GM10266 (cell line): Measurements from ENCODE around the gene NT5DC4.

Experiments
- DNase-seq: peaks from one replicate; pipeline ENCODE4 v3.0.0; 2012; ENCODE audit errors: extremely low spot score
- TF ChIP-seq, protein P1 (sequence below): IDR thresholded peaks from 2 replicates; pipeline ENCODE4 v1.5.1; 2012; ENCODE audit warnings: mild to moderate bottlenecking, low read depth; ENCODE audit not compliant: control insufficient read depth, insufficient read depth; ENCODE audit errors: missing control alignments

NT5DC4 gene

DNA sequence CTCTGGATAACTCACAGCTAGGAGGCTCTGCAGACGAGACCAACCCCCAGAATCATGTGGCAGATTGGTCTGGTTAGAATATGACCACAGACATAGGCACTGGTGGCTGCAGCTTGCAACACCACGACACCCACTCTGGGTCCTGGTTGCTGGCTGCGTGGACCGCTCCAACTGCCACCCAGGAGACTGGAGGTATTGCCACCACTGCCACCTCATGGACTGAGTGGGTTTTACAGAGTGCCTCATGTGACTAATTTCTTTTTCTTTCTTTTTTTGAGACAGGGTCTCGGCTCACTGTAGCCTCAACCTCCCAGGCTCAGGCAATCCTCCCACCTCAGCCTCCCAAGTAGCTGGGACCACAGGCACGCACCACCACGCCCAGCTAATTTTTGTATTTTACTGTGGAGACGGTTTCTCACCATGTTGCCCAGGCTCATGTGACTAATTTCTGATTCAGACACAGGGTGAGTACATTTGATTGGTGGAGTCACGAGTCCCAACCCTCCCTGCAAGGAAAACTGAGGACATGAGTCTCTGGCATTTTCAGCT lies 29.9 kb upstream of the NT5DC4 start:
- TF ChIP-seq, protein P1, sequence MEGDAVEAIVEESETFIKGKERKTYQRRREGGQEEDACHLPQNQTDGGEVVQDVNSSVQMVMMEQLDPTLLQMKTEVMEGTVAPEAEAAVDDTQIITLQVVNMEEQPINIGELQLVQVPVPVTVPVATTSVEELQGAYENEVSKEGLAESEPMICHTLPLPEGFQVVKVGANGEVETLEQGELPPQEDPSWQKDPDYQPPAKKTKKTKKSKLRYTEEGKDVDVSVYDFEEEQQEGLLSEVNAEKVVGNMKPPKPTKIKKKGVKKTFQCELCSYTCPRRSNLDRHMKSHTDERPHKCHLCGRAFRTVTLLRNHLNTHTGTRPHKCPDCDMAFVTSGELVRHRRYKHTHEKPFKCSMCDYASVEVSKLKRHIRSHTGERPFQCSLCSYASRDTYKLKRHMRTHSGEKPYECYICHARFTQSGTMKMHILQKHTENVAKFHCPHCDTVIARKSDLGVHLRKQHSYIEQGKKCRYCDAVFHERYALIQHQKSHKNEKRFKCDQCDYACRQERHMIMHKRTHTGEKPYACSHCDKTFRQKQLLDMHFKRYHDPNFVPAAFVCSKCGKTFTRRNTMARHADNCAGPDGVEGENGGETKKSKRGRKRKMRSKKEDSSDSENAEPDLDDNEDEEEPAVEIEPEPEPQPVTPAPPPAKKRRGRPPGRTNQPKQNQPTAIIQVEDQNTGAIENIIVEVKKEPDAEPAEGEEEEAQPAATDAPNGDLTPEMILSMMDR, result peak; percentile 65
- DNase-seq, result peak; percentile 49

DNA sequence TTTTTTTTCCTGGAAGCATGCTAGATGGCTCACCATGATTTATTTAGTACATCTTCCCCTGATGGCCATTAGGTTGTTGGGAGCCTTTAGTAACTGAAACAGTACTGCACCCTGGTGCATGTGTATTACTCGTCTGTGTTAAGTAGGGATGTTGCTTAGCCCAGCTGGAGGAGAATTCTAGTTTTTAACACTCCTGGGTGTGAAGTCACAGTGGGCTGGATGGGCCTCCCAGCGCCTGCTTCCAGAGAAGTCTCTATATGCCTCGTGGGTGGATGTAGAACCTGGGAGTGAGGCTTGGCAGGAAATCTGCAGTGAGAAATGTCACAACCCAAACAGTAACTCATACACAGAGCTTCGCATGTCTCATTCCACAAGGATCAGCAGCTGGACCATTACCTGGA lies 28.9 kb upstream of the NT5DC4 start:
- DNase-seq, result no peak
- TF ChIP-seq, protein P1, result no peak

DNA sequence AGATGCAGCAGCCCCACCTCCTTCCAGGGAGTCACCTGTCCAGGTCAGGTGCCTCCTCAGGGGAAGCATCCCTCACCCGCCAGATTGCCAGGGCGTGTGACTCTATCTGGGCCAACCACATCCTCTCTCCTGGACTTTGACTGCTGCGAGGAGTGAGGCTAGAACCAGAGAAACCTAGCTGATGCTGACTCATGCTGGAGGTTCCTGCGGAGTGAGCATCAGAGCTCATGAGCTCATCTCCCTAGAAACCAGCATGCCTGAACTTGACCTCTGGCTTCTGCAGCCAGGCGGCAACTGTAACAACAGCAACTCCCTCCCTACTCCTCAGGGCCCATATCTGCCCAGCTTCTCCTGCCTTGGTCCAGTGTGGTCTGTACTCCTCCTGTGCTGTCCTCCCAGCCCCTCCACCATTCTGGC lies 28.3 kb upstream of the NT5DC4 start:
- TF ChIP-seq, protein P1, result no peak
- DNase-seq, result peak; percentile 74

DNA sequence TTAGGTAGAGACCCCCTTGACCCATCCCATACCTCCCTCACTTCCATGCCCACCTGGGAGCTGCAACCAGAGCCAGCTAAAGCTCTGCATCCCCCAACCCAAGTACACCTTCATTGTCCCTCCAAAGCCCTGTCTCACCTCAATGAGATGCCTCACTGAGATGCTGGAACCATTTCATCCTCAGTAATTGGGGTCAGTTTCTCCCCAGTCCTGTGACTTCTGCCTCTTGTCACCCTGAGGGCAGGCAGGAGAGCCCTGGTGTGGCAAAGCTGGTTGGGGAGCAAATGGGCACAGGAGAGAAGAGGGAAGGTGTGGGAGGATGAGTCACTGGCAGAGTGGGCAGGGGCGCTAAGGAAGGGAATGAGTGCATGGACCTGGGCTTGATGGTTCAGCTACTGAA lies 27.9 kb upstream of the NT5DC4 start:
- DNase-seq, result no peak
- TF ChIP-seq, protein P1, result no peak

DNA sequence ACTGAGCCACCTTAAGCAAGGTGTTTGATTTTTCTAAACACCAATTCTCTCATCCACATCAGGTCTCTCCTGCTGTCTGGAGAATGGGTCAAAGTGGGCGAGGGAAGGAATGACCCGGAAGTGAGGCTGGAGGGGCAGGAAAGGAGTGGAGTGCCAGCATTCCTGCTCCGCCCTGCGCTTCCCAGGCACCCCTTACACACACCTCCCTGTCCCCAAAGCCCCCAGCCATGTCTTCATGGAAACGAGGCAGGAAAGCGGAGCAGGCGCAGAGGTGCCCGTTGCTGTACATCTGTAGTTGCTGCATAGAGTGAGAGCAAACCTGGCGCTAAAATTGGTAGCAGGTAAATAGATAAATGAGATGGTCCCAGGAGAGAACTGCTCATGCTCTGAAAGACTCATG lies 27.2 kb upstream of the NT5DC4 start:
- DNase-seq, result no peak
- TF ChIP-seq, protein P1, result no peak

DNA sequence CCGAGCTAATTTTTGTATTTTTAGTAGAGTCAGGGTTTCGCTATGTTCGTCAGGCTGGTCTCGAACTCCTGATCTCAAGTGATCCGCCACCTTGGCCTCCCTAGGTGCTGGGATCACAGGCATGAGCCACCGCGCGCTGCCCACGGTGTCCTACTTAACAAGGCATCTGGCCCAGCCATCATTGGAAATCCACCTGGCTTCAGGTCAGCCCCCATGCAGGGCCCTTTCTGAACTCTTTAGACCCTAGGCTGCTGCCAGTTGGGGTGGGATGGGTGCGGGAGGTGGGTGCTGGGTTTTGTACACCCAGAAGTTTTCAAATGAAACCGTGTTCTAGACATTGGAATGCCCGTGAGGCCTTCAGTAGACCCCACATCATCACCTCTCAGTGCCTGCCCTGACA lies 26.6 kb upstream of the NT5DC4 start:
- DNase-seq, result no peak
- TF ChIP-seq, protein P1, result no peak

DNA sequence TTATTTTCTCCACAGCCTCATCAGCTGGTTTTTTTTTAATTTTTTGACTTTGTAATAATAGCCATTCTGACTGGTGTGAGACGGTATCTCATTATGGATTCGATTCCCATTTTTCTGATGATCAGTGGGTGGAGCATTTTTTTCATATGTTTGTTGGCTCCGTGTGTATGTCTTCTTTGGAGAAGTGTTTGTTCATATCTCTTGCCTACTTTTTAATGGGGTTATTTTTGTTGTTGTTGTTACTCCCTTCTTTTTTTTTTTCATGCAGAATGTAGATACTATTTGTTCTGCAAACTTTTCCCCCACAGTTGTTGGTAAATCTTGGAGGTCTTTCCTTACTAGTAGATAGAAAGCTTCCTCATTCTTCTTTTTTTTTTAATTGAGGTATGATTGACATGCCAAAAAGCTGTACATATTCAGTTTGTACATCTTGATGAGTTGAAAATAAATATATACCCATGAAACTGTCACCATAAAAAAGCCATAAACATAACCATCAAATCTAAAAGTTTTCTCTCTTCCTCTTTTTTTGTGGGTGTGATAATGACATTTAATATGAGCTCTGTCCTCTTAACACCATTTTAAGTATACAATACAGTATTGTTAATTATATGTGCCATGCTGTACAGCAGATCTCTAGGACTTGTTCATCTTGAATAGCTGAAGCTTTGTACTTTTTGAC lies 21.8 kb upstream of the NT5DC4 start:
- TF ChIP-seq, protein P1, result no peak
- DNase-seq, result no peak
